Endothelial cell of umbilical vein (primary cell): ENCODE data around the gene TMEM255A. TPM values are rescaled to one million over a fixed set of nuclear protein-coding genes. Genes with fewer than 3 reads are reported as not detected.

Experiments
- BruUV-seq: library from RNA; stranded (reverse); fragments of 400-500 nt; replicated peaks from 2 replicates; lab custom pipeline; 2021; lab: Mats Ljungman, UMichigan
- CTCF ChIA-PET: fragments of 300-600, 350-600 bp; sonication (Branson Sonifier 250); formaldehyde crosslinking; loops from one replicate; lab custom pipeline; 2021; ENCODE audit warnings: antibody characterized with exemption, inconsistent platforms; lab: Charles Lee
- POLR2A ChIA-PET: fragments of 300-600, 350-600 bp; sonication (Branson Sonifier 250); formaldehyde crosslinking; loops from one replicate; lab custom pipeline; 2021; ENCODE audit warnings: antibody characterized with exemption, inconsistent platforms; lab: Charles Lee
- DNase-seq: peaks from one replicate; pipeline ENCODE4 v3.0.0-alpha.2; 2011; ENCODE audit warnings: low read depth, low spot score
- FAIRE-seq: peaks from 2 replicates; lab custom pipeline; 2011; peaks lifted over from hg19 to GRCh38; lab: Jason Lieb, UNC
- H2AFZ ChIP-seq: 2 replicates; pipeline ENCODE4 v1.6.0; 2012; ENCODE audit warnings: low read depth, low read length, control low read depth, inconsistent platforms
- H3K27ac ChIP-seq: 2 replicates; pipeline ENCODE4 v1.5.1; 2011; ENCODE audit warnings: low read depth, mild to moderate bottlenecking, control low read depth, low read length, moderate library complexity; ENCODE audit not compliant: insufficient read depth
- H3K27me3 ChIP-seq, 2 experiments: 2 replicates each; pipeline versions ENCODE4 v1.6.0 to v1.6.1; 2011; ENCODE audit warnings: low read length in 2 of 2, mixed read lengths in 1 of 2; ENCODE audit not compliant: control insufficient read depth in 2 of 2, insufficient read depth in 2 of 2
- H3K36me3 ChIP-seq, 2 experiments: 2 replicates in 1 of 2; 3 replicates in 1 of 2; pipeline ENCODE4 v1.5.1; 2011; ENCODE audit warnings: low read length in 2 of 2, mild to moderate bottlenecking in 1 of 2, moderate library complexity in 1 of 2; ENCODE audit not compliant: control insufficient read depth in 2 of 2, insufficient read depth in 2 of 2; ENCODE audit errors: extremely low read depth in 1 of 2
- H3K4me1 ChIP-seq: 3 replicates; pipeline ENCODE4 v1.5.1; 2011; ENCODE audit warnings: mild to moderate bottlenecking, low read length; ENCODE audit not compliant: control insufficient read depth, insufficient read depth; ENCODE audit errors: extremely low read depth
- H3K4me2 ChIP-seq: 2 replicates; pipeline ENCODE4 v1.6.1; 2011; ENCODE audit warnings: low read length, control low read depth, mixed read lengths; ENCODE audit not compliant: insufficient read depth
- H3K4me3 ChIP-seq, 3 experiments: fragments of 200-600 bp in 1 of 3; sonication (generic), shearing (Covaris generic) in 1 of 3; replicated peaks in 1 of 3; 2 replicates each; pipeline ENCODE4 v1.5.1; 2011 to 2016; ENCODE audit warnings: control low read depth in 3 of 3, low read length in 3 of 3, mild to moderate bottlenecking in 2 of 3, inconsistent platforms in 1 of 3, low read depth in 1 of 3, moderate library complexity in 1 of 3; ENCODE audit not compliant: insufficient read depth in 1 of 3
- H3K79me2 ChIP-seq: 2 replicates; pipeline ENCODE4 v1.6.0; 2012; ENCODE audit warnings: low read length, inconsistent platforms; ENCODE audit not compliant: control insufficient read depth, insufficient read depth
- H3K9ac ChIP-seq: replicated peaks from 2 replicates; pipeline ENCODE3; 2011; ENCODE audit warnings: low read length, control low read depth; ENCODE audit not compliant: insufficient read depth; ENCODE audit errors: extremely low read depth
- H3K9me1 ChIP-seq: replicated peaks from 3 replicates; pipeline ENCODE4 v1.6.0; 2011; ENCODE audit warnings: mild to moderate bottlenecking, low read length; ENCODE audit not compliant: control insufficient read depth, insufficient read depth; ENCODE audit errors: extremely low read depth
- H3K9me3 ChIP-seq: replicated peaks from 2 replicates; pipeline ENCODE4 v1.5.1; 2012; ENCODE audit warnings: low read length, inconsistent platforms; ENCODE audit not compliant: control insufficient read depth, insufficient read depth
- H4K20me1 ChIP-seq: replicated peaks from 2 replicates; pipeline ENCODE3; 2011; ENCODE audit warnings: mild to moderate bottlenecking, low read length; ENCODE audit not compliant: control insufficient read depth, insufficient read depth; ENCODE audit errors: extremely low read depth
- EZH2 ChIP-seq: IDR thresholded peaks from 2 replicates; pipeline ENCODE4 v1.6.1; 2012; ENCODE audit warnings: borderline replicate concordance, low read depth, mild to moderate bottlenecking, moderate library complexity, low read length, inconsistent platforms; ENCODE audit not compliant: severe bottlenecking
- FOS ChIP-seq: IDR thresholded peaks from 2 replicates; pipeline ENCODE4 v1.6.1; 2011; ENCODE audit warnings: mild to moderate bottlenecking, low read length, moderate library complexity, borderline replicate concordance; ENCODE audit not compliant: insufficient read depth
- GATA2 ChIP-seq: IDR thresholded peaks from 2 replicates; pipeline ENCODE4 v1.7.0; 2011; ENCODE audit warnings: low read depth, mild to moderate bottlenecking, moderate library complexity, mixed read lengths, low read length; ENCODE audit not compliant: insufficient read length, insufficient read depth
- JUN ChIP-seq: IDR thresholded peaks from 2 replicates; pipeline ENCODE4 v1.6.1; 2011; ENCODE audit warnings: borderline replicate concordance, low read depth; ENCODE audit not compliant: insufficient read length, insufficient read depth
- MYC ChIP-seq: IDR thresholded peaks from one replicate; pipeline ENCODE4 v1.6.1; 2011; ENCODE audit warnings: mild to moderate bottlenecking, low read depth, low read length
- POLR2A ChIP-seq: IDR thresholded peaks from 2 replicates; pipeline ENCODE4 v1.6.1; 2012; ENCODE audit warnings: low read depth, mild to moderate bottlenecking, control low read depth, low read length
- POLR2AphosphoS5 ChIP-seq: IDR thresholded peaks from 2 replicates; pipeline ENCODE4 v1.6.1; 2012; ENCODE audit warnings: low read depth, mild to moderate bottlenecking, control low read depth, low read length, moderate library complexity; ENCODE audit not compliant: insufficient read depth
- dilution Hi-C: fragments of 300-500 bp; cut with MboI; formaldehyde crosslinking; loops from one replicate; pipeline ENCODE4 v1.15.0; 2019; ENCODE audit warnings: low sequenced_read_pairs; ENCODE audit not compliant: extremely low pct_ligation_motif_present
- intact Hi-C: fragments of 100-400 bp; cut with micrococcal nuclease; formaldehyde crosslinking; loops from one replicate; pipeline ENCODE4 v1.10.0; 2022
- polyA plus RNA-seq, 4 experiments: library from polyadenylated mRNA; depleted of rRNA in 3 of 4; stranded (reverse) in 3 of 4; unstranded in 1 of 4; fragments of >200 nt; gene quantifications; 2 replicates each; pipeline versions ENCODE4 v1.2.1 to v1.2.3, GENCODE V29; 2011 to 2012; ENCODE audit warnings: missing spikeins in 1 of 4
- total RNA-seq: library from RNA; stranded (reverse); gene quantifications from 2 replicates; pipeline ENCODE4 v1.2.3, GENCODE V29; 2021
- TF ChIP-seq, protein P1 (sequence below), 2 donors: IDR thresholded peaks; 1 replicate in 1 of 2; 2 replicates in 1 of 2; pipeline ENCODE4 v1.5.1; 2011; ENCODE audit warnings: low read length in 2 of 2, mild to moderate bottlenecking in 2 of 2, moderate library complexity in 2 of 2, control low read depth in 1 of 2, inconsistent platforms in 1 of 2, low read depth in 1 of 2; ENCODE audit not compliant: insufficient read depth in 1 of 2; ENCODE audit errors: extremely low read depth in 1 of 2
- TF ChIP-seq, protein P2 (sequence below): IDR thresholded peaks from 2 replicates; pipeline ENCODE4 v1.6.1; 2011; ENCODE audit not compliant: insufficient read depth, insufficient read length

The TMEM255A gene
- total and polyA plus RNA-seq, 2 donors (not counting 3 experiments of a cell fraction or from before 2014, with no cell fraction given): not detected

- dilution Hi-C loops: no loop called here
- intact Hi-C loops: no loop called here
- Histone ChIP-seq H3K4me2 (no peak overlapping the region), H3K4me1 (no peaks in the 10 kb centered on the region), H3K36me3 (no peaks in the 10 kb centered on the region), H3K4me3 (no peak overlapping the region), H3K9ac (no peak overlapping the region), H3K79me2 (no peaks in the 10 kb centered on the region), H3K27ac (no peak overlapping the region), H3K9me1 (no peaks in the 10 kb centered on the region), H2AFZ (no peak overlapping the region), H3K27me3 (no peaks in the 10 kb centered on the region), H3K9me3 (no peaks in the 10 kb centered on the region), H4K20me1 (no peaks in the 10 kb centered on the region)
- no TSS peak for BruUV-seq
- TF ChIP-seq FOS (no peak), JUN (no peak), POLR2A (no peak), MYC (no peak), POLR2AphosphoS5 (no peak), GATA2 (no peak), EZH2 (no peak)
- TF ChIP-seq, protein P1, sequence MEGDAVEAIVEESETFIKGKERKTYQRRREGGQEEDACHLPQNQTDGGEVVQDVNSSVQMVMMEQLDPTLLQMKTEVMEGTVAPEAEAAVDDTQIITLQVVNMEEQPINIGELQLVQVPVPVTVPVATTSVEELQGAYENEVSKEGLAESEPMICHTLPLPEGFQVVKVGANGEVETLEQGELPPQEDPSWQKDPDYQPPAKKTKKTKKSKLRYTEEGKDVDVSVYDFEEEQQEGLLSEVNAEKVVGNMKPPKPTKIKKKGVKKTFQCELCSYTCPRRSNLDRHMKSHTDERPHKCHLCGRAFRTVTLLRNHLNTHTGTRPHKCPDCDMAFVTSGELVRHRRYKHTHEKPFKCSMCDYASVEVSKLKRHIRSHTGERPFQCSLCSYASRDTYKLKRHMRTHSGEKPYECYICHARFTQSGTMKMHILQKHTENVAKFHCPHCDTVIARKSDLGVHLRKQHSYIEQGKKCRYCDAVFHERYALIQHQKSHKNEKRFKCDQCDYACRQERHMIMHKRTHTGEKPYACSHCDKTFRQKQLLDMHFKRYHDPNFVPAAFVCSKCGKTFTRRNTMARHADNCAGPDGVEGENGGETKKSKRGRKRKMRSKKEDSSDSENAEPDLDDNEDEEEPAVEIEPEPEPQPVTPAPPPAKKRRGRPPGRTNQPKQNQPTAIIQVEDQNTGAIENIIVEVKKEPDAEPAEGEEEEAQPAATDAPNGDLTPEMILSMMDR (IDR thresholded peaks at IDR 0.05; ENCODE audit: extremely low read depth in 1 of 2, insufficient read depth in 1 of 2, low read depth in 1 of 2, low read length in 2 of 2): no peak
- TF ChIP-seq, protein P2, sequence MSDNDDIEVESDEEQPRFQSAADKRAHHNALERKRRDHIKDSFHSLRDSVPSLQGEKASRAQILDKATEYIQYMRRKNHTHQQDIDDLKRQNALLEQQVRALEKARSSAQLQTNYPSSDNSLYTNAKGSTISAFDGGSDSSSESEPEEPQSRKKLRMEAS: no peak
- CTCF ChIA-PET: no interaction called here
- no peak for DNase-seq
- POLR2A ChIA-PET: no interaction called here
- FAIRE-seq: no peak
Observed at GRCh38 chrX:120332394-120332793, 21.1 kb upstream of the TMEM255A start.
